IPS-NIHi11 (cell line): ENCODE results near the gene MRPL38.
A peak's percentile ranks its signal among the peaks of the same experiment; 100 is the strongest.
"Not testable (repeated sequence)": the region's sequence is repeated elsewhere in the genome, so short reads cannot be mapped to it uniquely, and the experiment has no call there.

Experiments used
- DNase-seq: peaks from one replicate; pipeline ENCODE4 v3.0.0; 2012; ENCODE audit warnings: mixed read lengths, low spot score

Gene MRPL38

DNA sequence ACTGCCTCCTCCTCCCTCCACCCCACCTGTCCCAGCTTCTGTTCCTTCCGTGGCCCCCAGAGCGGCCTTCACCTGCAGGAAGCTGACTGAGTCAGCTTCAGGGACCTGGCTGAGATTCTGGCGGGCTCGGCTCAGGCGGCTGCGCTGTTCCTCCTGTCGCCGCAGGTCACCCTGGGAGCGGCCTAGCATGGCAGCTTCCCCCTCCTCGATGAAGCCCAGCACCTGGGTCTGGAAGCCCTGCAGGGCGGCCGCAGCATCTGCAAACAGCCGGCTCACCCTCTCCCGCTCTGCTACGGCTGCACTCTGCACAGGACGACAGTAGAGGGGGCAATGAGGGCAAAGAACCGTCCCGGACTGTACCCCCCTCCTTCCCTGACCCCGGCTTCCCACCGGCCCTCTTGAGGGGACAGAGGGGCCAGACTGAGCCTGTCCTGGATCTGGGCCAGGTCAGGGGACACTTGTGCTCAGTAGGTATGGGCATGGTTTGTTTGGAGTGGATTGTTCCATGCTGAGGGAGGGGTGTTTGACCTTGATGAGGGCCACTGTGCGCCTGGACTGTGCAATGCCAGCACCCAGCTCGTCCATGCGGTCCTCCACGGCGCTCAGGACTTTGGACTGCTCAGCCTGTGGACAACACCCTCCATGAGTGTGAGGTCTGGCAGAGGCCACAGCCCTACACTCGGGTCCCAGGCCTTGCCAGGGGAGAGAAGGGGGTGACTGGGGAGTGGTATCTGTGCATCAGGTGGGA, 28.3 kb downstream of the MRPL38 start:
- DNase-seq = peak; percentile 76

DNA sequence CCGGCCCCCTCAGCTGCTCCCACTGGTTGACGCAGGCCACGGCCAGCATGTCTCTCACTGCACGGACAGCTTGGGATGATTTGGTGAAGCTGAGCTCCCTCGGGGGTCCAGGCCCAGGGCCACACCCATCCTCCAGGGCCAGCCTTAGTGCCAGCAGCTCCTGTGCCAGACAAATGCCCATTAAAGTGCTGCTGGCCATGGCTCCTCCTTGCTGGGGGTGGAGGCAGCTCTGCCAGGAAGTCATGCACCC, 28.8 kb downstream of the MRPL38 start:
- DNase-seq = no peak

DNA sequence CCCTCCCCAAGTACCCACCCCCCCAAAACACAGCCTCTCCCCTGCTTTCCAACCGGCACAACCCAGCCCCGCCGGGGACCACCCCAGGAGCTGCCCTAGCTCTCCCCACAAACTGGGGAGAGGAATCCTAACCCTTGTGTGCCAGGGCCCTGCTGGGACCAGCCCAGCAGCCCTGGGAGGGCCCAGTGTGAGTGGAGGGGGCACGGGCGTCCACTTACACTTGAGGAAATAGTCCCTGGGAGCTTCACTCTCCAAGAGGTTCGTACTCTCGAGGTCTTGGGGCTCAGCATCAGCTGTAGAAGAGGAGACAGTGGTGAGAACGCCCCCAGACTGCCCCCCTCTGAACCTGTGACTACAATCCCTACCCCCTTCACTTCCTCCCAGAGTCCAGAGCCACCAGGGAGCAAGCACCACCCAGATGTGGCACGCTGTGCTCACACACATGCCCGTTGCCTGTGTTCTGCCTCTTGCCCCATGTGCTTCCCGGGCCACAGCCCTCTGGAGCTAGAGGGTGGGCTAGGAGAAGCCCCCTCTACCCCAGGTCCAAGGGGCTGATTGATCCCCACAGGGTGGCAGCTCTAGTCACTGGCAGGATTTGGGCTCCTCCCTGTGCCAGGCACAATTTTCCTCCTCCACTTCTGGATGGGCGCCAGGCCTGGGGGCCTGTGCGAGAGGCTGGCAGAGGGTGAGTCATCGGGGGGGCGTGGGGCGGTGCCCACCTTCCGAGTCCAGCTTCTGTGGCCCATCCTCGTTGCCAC, 29.3 kb downstream of the MRPL38 start:
- DNase-seq = no peak

DNA sequence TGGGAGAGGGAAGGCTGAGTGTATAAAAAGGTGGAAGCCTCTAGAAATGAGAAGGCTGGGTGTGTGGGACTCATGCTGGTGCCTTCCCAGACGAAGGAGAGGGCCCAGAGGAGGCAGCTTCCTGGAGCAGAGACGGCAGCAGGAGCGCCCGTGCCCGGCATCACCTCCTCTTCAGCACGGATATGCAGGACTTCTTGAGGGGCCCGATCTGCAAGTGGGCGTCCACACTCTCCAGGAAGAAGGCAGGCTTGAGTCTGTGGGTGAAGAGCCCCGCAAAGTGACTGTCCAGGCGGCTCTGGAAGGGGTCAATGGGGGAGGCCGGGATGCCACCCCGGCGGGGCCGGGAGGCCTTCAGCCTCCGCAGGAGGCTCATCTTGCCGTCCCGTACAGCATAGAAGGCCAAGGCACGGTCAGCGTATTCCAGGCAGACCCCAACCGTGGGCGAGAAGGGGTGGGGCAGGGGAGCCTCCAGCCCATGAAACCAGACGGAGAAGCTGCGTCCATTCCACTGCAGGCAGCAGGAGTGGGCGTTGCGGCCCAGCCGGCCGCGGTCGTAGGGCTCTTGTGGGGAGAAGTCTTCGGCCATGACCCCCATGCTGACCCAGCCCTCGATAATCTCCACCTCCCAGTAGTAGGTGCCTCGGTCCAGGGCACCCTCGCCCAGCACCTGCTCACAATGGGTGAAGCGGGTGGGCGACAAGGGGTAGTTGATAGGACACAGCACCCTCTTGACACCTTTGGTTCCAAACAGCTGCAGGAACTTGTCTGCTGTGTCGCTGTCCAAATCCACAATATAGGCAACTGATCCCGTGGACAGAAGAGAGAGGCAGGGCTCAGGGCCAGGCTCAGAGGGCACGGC, 30.1 kb downstream of the MRPL38 start:
- no peak for DNase-seq

DNA sequence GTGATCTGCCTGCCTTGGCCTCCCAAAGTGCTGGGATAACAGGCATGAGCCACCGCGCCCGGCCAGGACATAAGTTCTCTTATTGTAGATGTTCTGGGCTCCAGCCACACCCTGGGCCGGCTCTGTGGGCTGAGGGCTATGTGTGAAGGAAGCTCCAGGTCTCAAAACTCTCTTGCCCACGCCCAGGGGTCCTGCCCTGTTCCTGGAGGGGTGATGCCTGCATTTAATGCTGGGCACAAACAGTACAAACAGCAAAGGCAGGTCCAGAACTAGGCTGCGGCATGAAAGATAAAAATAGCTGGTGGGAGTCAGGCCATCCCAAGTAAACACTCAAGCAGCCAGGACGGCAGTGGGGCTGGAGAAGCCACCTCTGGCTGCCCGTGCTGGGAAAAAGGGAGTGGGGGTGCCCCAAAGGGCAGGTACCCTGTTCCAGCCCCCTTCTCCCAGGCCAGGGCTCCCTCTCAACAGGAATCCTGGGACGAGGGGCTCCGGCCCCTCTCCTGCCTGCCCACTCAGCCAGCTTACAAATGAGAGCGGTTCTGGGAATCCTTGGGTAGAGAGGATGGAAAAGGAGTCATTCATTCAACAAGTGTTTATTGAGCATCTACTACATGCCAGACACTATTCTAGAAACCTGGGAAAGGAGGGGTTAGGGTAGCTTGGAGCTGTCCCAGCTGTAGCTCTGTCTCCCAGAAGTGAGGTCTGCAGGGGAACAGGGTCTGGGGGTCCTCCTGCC, 30.9 kb downstream of the MRPL38 start:
- no peak for DNase-seq

DNA sequence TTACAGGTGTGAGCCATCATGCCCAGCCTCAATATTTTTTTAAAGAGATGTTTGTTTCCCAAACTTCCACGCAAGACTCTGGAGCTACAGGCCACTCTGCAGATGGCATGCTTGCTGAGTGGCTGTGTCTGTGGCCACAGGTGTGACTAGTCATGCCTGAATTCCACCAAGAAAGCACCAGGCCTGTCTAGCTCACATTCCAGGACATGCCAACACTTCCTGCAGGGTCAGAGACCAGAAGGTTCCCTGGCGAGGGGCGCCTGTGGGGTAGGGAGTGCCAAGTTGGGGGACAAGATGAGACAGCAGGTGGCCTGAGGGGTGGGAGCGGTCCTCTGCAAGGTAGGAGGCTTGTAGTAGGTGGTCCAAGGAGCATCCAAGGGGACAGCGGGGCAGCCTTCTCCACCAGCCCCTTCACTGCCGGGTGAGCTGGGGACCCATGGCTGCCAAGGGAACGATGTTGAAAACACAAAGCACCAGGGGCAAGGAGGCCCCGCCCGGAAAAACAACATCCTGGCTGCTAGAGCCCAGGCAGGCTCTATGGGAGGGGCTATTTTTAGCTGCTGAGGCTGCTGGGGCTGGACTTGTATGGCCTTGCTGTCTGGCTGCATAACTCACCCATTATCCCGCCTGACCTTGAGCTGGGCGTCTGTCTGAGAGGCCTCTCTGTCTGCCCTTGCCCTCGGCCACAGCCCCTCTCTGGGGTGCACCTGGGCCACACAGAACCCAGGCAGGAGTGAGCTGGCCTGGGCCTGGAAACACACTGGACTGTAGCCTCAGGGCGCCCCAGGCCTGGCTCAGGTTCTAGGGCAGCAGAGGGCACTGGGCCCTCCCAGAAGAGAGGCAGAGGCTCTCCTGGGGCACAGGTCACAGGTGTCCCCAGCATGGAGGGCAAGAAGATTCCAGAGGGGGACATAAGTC, 32.0 kb downstream of the MRPL38 start:
- peak; percentile 50 for DNase-seq

DNA sequence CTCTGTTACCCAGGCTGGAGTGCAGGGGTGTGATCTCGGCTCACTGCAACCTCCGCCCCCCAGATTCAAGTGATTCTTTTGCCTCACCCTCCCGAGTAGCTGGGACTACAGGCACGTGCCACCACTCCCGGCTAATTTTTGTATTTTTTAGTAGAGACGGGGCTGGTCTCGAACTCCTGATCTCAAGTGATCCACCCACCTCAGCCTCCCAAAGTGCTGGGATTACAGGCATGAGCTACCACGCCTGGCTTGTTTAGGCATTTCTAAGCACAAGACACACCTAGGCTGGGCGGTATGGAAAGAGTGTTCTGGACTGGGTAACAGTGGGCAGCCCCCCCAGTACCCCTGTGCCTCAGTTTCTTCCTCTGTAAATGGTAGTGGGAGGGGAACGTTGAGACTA, 34.5 kb downstream of the MRPL38 start:
- DNase-seq = not testable (repeated sequence)

DNA sequence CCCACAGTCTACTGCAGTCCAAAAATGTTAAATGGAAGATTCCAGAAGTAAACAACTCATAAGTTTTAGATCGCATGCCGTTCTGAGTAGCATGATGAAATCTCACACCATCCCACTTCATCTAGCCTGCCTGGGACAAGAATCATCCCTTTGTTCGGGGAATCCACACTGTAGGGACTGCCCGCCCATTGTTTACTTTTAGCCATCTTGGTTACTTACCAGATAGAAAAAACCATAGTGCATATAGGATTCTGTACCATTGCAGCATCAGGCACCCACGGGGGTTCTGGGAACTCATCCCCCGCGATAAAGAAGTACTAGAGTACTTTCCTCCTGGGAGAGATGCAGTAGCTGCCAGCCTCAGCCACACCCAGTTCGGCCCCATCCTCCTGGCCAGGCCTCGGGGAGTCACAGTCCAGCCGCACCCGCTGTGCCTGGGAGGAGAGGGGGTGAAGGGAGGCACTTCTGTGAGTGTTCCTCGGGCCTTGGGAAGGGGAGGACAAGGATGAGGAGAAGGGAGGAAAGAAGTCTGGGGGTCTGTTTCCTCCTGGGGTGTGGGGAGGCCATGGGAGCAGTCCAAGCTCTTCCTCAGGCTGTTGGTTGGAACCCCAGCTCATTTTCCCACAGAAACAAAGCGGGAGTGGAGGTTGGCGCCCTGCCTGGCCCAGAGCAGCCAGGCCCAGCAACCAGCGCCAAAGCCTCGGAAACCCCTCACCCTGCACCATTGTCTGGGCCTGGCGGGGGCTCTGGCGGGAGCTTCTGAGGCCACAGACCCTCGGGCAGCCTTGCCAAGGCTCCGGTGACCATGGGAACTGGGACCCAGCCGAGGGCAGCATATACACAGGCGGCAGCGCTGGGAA, 35.2 kb downstream of the MRPL38 start:
- DNase-seq = no peak

DNA sequence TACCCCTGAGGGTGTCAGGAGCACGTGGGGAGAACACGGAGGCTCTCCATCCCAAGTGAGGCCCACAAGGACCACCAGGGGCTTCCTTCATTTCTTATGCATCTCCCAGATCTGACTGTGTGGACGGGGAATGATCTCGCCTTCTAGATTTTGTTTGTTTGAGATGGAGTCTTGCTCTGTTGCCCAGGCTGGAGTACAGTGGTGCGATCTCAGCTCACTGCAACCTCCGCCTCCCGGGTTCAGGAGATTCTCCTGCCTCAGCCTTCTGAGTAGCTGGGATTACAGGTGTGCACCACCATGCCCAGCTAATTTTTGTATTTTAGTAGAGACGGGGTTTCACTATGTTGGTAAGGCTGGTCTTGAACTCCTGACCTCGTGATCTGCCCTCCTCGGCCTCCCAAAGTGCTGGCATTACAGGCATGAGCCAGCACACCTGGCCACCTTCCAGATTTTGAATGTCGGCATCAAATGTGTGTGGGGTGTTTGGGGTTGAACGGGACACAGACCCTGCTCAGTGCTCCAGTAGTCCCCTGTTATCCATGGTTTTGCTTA, 35.9 kb downstream of the MRPL38 start:
- not testable (repeated sequence) for DNase-seq

DNA sequence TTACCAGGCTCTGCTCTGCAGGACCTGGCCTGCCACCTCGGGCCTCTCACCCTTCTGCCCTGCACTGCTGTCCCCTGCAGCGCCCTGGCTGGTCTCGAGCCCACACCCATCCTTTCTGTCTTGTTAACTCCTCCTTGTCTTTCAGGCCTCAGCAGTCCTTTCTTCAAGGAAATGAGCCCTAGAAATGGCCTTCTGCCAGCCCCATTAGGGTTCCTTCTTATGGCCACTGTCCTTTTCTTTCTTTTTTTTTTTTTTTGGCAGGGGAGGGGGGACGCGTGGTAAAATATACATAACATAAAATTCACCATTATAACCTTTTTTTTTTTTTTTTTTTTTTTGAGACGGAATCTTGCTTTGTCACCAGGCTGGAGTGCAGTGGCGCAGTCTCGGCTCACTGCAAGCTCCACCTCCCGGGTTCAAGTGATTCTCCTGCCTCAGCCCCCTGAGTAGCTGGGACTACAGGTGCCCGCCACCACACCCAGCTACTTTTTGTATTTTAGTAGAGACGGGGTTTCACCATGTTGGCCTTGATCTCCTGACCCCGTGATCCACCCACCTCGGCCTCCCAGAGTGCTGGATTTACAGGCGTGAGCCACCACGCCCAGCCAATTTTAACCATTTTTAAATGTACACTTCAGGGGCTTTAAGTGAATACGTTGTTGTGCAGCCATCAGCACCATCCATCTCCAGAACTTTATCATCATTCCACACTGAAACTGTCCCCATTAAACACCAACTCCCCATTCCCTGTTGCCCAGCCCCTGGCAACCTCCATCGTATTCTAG, 39.1 kb downstream of the MRPL38 start:
- DNase-seq = not testable (repeated sequence)

DNA sequence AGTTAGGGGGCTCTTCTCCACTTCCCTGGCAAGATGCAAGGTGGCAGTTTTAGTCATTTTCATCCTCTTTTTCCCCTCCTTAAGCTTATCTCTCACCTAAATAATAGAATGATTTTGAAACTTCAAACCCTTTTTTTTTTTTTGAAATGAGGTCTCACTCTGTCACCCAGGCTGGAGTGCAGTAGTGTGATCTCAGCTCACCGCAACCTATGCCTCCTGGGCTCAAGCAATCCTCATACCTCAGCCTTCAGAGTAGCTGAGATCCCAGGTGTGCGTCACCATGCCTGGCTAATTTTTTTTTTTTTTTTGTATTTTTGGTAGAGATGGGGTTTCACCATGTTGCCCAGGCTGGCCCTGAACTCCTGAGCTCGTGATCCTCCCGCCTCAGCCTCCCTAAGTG, 39.8 kb downstream of the MRPL38 start:
- DNase-seq = not testable (repeated sequence)

DNA sequence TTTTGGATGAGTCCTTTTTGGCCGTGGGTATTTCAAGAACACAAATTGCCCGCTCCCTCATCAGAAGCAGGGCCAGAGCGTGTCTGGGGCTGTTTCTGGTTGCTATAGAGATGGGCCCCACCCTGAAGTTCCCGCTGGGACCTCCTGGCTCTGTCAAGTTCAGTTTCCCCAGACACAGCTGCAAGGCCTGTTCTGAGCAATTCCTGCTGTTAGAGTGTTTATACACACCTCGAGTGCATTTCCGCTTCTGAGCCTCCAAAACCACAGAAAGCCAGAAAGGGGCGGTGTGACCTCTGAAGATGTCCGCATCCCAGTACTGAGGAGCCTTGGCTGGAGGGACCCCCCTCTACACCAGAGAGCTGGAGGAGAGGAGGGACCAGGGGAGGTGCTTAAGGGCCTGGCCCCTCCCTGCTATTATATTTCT, 40.2 kb downstream of the MRPL38 start:
- DNase-seq = no peak

DNA sequence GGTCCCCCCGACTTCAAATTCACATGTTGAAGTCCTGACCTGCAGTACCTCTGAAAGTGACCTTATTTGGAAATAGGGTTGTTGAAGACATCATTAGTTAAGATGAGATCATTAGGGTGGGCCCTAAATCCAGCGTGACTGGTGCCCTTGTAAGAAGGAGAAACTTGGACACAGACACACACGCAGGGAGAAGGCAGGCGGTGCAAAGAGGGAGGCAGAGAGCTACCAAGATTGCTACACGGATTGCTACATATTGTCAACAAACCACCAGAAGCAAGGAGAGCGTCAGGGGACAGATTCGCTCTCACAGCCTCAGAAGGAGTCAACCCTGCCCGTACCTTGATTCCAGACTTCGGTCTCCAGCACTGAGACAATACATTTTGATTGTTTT, 42.8 kb downstream of the MRPL38 start:
- no peak for DNase-seq

DNA sequence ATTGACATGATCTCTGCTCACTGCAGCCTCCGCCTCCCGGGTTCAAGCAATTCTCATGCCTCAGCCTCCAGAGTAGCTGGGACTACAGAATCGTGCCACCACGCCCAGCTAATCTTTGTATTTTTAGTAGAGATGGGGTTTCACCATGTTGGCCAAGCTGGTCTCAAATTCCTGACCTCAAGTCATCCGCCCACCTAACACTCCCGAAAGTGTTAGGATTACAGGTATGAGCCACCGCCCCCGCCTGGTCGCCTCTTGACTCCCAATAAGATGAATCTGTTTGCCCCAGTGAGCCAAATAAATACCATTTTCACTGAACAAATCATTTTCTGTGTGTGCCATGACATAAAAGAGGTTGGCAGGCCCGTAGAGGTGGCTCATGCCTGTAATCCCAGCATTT, 45.3 kb downstream of the MRPL38 start:
- not testable (repeated sequence) for DNase-seq

DNA sequence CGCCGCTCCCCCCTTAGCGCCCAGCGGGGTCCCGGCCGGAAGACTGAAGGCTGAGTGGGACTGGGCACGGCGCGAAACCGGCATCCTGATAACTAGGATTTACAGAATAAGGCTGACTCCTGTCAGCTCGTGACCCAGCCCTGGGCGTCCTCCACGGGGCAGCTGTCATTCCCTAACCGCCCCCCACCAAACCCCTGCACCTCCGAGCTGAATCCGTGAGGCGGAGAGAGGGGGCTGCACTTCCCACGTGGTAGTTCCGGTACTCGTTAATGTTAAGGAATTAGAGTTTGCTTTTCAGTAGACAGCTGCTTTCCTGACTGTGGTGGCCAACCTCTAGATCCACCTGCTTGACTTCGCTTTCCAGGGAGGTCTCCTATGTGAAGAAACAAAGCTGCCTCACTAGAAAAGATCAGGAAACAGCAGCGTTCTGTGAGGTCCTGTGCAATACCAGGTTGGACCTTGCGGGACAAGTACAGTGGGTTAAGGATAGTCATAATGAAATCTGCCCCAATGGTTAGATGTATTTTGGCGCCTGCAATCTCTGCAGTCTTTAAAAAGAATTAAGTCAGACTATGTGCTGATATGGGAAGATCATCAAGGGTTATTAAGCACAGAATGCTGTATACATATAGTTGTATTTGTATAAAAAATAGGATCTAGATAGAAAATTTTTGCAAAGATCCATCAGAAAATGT, 48.5 kb downstream of the MRPL38 start:
- DNase-seq = no peak

DNA sequence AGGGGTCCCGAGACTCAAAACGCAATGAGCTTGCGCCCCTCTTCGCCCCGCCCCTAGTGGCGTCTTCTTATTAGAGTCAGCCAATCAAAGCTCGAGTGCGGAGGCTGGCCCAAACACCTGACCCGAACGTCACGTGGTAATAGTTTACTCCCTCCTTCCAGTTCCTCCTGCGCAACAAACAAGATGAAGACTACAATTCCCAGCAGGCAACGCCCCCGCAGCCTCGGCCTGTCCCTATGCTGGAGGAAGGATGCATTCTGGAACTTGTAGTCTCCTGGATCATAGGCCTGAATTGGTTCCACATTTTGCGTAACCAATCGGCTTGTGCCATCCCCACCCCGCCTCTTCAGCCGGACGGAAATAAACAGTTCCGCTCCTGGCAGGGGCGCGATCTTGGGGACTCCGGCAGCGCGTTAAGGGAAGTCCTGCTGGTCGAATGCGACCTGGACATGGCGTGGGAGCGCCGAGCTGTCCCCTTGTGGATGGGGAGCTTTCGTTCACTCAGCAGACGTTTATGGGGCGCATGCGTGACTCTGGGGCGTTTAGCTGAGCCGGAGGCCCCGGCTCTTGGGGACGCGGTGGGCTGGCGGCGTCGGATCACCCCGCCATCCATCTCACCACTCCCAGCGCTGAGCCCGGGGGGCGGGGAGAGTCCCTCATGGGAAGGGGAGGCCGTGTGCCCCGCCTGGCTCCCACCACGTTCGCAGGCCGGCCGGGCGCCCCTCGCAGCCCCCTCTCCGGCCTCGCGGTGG, 49.2 kb downstream of the MRPL38 start, which contains the start of gene WBP2:
WBP2 (minus strand) TSS at position 26 of the 752 bp plus-strand sequence. CDS start 38 bp downstream, outside the sequence.
- peak; percentile 98 for DNase-seq

DNA sequence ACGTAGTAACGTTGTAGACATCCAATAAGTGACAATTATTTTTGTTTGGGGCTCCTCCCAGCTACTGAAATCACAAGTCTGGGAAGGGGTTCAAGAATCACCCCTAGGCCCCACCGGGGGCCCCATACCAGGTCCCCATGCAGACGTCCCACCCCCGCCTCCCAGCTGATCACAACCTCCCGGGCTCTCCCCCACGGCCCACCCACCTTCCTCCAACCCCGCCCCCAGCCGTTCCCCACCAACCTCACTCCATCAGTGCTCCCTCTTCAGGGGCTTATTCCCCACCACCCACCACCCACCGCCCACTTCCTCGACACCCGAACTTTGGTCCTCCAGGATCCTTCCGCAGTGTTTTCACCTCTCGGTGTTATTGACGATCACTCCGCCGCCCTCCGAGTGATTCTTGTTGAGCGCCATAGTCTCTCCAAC, 49.8 kb downstream of the MRPL38 start:
- DNase-seq = peak; percentile 73
